ENCODE data around the gene PPM1L.

The PPM1L gene

DNA sequence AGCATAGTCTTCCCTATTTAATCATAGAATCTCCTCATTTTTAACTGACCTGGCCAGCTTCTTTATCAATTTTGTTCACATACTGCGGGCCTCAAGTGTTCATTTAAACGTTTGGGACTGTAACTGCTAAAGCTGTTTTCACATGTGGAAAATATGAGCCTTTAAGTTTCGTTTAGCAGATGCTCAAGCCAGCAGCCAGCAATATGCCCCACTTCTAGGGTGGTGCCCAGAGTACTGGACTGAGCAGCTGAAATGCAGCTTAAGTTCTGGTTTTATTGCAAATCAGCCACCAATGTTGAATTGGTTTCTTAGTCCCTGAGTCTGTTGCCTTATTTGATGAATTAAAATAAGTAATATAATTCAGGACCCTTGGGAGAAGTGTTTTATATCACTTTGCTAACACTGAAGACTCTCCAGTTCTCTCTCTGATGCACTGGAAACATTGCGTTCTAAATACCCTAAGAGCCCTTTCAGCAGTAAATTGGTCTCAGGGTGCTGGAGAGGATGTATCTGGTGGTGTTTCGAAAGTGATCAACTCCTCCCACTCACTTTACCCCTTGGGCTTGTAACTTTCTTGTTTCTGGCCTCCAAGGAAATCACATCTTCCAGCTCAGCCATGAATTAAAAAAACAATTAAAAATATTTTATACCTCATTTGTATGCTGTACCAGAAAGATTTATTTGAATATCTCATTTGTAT, 287.5 kb downstream of the PPM1L start:
- DNase-seq (ENCODE audit: low read depth), result no peak

DNA sequence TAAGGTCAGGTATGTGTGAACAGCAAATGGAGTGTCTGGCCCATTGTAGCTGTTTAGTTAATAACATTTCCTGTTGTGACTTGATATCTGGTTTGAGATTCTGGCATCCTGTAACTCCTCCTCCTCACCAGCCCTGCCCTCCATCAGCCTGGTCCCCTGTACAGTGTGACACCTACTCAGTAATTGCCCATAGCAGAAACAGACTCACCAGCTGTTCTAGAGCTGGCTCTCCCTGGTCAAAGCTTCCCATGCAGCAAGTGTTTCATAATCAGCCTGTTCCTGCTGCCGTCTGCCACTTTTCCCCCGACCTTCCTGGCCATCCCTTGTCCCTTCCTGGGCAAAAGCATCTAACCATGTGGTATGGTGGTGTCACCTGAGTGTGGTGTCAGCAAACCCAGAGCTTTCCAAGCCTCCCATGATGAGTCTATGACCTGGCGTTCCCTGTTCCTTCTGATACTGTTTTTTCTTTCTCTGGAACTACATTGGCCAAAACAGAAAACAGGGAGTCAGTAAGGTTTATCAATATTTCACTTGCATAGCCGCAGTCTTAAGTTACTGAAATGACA, 293.7 kb downstream of the PPM1L start:
- DNase-seq (ENCODE audit: low read depth), result no peak

DNA sequence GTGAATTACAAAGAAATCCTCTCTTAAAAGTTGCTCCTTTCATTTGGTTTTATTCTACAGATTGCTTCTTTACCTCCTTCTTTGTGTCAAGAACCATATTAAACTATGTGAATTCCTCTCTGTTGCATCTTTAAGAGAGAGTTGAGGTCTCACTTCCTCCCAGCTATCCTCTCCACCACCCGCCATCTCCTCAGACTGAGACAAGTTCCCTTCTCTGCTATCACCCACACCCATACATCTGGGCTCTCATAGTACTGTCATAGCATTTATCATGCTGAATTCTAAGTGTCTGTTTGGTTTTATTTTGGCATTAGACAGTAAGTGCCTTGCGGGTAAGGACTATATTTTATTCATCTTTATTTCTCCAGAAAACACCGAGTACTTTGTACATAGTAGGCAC, 294.9 kb downstream of the PPM1L start:
- DNase-seq (ENCODE audit: low read depth), result no peak

DNA sequence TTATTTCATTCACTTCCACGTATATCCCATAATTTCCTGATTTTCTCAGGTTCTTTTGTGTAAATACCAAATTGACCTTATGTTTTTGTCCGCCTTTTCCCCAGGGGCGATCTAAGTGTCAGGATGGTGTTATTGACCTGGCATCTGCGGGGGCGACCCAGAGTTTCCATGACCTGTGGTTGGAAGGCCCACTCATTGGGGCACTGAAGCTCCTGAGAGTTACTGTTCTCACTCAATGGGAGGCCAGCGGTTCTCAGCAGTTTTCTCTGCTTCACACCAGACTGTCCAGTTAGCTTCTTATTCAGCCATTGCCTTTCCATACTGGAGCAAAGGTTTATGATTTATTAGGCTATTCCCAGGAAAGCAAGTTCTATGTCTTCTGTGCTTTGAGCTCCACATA, 295.8 kb downstream of the PPM1L start:
- DNase-seq (ENCODE audit: low read depth), result no peak

DNA sequence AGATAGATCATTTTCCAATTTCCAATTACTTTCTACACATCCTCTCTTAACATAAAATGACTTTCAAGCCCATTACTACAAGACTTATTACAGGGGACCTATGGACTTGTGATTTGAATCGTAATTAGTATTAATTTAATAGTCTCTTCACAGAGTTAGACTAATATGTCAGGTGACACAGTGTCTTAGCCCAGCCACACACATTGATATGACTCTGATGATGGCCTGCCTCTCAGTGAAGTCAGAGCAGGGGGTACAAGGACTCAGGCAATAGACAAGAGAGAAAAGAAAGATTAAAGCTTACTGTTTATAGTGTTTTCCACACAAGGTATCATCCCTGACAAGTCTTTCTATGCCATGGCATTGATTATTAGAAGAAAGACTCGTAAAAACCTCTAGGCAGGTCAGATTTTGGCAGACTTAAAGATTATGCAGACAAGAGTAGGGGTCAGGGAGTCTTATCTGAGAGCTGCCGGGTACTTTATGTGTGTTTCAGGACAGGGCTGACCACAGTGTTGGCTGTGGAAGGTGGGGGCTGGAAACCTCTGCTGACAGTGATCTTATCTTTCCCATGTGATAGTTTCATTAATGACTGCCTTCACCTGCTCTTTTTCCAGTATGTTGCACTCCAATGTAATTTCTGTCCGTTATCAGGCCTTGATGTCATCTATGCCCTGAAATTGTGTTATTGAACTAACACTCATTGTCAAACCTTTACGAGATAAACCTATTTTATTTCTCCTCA, 299.0 kb downstream of the PPM1L start:
- DNase-seq (ENCODE audit: low read depth), result no peak

DNA sequence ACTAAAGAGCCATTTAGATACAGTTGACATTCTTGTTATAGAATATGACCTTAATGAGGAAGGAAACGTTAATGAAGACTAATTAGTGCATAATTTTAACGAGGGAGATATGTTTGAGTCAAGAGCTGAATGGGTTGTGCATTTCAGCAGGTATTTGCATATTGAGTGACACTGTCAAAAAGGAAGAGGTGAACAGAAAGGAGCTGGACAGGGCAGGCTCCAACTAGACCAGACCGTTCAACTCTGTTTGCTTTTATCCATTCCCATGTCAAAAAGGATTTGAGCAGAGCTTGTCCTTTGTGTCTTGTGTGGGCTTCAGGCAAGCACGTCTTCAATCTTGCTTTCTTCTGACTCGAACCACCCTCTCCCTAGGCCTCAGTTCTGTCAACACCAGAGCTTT, 308.4 kb downstream of the PPM1L start:
- DNase-seq (ENCODE audit: low read depth), result no peak

DNA sequence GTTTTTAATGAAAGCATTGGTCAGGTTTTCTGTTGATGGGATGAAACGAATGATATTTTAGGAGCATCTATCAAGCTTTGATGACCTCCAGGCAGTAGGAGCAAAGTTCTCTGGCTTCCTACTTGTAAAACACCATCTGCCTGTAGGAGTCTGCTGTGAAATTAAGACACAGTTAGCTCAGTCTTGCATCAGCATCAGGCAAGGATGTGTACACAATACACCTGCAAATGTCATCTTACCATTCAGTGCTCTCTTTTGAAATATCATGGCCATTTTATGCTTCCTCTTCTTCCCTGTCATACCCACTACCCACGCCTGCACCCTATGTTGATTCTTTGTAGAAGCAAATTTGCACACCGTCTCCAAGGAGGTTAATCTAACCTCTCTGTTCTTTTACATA, 310.9 kb downstream of the PPM1L start:
- DNase-seq (ENCODE audit: low read depth), result no peak

DNA sequence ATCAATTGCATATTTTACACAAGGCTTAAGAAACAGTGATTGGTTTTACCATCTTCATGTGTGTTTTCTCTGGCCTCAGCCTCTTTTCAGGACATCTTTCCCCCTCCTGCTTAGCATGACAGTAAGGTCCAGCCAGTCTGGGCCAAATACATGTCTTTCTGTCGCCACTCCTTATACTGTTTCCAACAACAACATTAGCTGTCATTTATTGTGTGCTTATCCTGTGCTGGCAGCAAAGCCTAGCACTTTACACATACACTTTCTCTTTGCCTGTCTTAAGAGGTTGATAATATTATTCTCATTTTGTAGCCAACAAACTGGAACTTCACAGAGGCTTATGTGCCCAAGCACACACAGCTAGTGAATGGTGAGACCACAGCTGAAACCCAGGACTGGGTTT, 311.3 kb downstream of the PPM1L start:
- DNase-seq (ENCODE audit: low read depth), result no peak

DNA sequence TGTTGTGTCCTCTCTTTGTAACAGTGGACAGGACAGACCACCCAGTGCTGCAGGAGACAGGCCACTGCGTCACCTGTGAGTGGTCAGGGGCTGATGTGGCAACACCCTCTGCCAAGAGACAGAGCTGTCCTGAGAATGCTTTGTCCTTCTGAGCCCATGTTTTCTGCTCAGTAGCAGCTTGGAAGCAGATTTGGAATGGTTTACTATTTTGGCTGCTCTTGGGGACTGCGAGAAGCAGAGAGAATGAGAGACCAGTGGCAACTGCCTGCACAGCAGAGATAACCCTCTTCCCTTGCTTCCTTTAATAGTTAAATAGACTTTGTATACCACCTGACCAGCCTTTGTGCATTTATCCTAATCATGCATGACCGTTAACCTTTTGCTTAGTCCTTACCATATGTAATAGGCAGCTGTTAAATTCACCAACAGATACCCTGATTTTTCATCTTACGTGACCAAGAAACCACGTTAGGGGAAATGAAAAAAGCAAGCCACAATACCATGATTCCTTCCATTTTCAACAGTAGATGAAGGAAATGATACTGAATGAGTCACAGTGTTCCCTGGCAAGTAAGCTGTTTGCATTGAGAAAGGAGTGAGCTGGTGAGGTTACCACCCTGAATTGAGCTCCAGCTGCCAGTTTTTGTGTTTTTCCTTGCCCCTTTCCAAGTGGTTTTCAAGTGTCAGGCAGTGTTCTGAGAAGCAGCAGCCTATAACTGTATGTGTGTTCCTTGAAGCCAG, 313.6 kb downstream of the PPM1L start:
- no peak for DNase-seq (ENCODE audit: low read depth)

DNA sequence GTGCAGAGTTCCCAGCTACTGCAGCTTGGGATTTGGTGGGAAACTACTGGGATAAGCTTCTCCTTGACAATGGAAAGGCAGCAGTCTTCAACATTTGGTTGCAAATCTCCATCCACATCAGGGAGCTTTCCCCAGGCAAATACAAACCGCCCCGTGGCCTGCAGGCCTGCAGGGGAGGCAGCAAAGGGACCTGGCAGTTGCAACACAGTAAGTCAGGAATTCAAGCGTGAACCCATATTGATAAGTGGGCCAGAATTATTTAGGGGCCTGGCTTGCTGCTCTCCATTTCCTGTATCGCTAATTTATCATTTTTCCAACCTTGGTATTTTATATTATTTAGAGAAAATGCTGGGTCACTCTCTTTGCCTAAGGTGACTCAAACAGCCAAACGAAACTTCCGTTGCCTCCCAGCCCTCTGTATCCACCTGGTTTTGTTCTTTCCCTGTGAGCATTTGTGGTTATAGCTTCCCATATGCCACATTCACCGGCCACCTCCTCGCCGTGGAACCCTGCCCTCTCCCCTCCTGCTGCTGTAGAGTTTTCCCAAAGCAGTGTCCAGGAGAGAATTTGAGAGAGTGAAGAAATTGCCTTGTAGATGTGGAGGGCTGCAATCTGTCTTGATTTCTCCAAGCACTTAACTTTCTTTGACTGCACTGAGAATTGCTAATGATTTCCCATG, 314.4 kb downstream of the PPM1L start:
- no peak for DNase-seq (ENCODE audit: low read depth)

DNA sequence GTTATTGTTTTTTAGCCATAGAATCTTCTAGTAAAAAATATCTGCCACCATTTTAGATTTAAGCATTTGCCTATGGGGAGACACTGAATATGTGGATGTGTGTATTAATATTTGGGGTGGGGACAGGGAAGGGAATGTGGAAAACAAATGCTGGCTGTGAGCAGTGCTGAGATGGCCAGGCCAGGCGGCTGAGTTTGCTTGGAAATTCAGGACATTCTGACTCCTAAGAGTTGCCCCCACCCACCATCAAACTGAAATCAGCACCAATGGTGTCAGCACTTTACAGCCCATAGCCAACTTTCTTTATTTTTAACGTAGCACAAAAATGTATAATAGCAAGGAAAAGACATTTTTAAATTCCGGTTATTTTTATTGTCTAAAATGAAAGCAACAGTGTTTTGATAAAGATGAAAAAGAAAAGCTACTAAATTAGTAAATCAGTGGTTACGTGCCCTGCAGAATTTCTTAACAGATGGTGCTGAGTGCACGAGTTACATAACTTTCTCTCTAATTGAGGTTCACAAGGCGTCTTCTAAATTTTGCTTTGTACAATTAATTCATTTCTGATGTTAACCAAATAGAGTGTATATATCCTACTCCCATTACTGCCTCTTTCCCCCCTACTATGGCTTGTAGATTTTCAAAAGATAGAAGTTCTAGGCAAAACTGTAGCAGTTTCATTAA, 315.1 kb downstream of the PPM1L start:
- DNase-seq (ENCODE audit: low read depth), result no peak

DNA sequence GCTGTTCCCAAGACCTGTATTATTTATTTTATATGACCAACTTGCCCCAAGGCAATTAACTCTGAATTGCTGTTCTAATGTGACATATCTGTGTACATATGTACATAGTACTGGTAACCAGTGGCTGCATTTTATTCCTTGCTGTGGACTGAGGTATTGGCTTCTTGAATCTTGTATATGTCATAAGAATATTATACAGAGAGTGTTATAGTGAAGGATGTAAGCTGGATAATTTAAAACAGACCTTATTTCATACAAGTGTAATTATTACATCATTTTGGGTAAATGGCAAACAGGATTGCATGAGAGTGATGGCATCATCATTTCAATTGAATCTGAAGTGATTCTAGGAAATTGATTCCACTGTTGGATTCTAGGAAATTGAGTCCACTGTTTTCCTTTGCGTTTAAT, 316.2 kb downstream of the PPM1L start:
- no peak for DNase-seq (ENCODE audit: low read depth)

DNA sequence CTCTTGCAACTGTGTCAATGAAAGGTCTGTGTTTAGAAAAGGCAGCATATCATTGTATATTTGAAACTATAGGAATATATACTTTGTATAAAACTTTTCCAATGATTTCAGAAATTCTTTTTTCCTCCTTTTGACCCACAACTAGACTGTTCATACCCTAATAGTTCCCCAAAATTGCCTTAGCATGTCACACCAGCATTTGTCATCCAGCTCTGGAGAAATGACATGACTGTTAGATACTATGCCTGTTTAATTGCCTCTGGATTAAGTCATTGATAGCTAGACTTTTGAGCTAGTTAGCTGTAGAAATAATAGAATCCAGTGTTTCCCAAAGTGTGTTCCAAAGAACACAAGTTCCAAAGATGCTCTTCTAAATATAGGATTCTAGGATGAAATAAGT, 316.7 kb downstream of the PPM1L start:
- DNase-seq (ENCODE audit: low read depth), result no peak

DNA sequence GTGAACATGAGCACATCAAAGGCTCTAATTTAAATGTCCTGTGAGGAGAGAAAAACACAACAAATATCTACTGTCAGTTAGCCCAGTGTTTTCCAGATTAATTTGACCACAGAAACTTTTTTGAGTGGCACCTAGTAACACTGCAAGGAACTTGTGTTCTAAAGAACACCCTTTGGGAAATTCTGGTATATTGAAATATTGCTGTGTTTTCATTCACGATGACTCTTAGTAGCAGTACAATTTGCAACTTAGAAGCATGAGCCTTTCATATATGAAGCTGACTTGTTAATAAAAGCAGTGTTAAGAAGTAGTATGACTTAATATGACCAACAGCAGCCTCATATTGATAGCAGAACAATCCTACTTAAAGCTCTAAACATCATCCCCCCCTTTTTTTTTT, 317.1 kb downstream of the PPM1L start:
- no peak for DNase-seq (ENCODE audit: low read depth)

DNA sequence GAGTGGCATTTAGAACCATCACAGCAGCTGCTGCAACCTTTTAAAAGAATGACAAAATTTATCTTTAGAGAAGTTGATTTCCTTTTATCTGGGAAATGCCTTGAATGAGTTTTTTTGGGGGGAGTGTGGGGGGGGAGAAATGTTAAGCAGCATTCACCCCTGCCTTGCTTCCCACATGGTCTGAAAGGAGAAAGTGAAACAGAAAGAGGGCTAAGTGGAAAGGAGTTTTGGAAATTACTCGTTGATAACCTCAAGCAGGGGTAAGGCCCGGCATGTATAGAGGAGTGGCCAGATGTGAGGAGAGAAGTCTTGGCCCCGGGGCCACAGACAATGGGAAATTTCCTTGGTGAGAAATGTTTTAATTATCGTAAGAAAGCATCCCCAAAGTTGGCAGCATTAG, 325.6 kb downstream of the PPM1L start:
- DNase-seq (ENCODE audit: low read depth), result no peak

DNA sequence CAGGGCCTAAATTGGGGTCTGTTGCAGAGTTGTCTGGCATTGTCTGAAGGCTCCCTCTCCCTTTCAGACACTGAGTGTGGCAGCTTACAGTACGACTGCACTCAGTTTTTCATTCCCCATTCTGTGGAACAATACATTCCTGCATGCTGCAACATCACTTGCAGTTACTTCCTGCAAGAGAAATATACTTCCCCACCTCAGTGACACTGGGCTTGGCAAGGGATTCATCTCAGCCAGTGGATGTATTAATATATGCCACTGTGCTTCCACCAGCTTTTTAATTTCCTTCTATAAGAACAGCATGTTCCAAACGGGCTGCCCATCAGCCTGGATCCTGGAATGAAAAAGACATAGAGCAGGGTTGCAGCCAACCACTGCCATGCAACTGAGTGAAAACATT, 326.0 kb downstream of the PPM1L start:
- DNase-seq (ENCODE audit: low read depth), result no peak

DNA sequence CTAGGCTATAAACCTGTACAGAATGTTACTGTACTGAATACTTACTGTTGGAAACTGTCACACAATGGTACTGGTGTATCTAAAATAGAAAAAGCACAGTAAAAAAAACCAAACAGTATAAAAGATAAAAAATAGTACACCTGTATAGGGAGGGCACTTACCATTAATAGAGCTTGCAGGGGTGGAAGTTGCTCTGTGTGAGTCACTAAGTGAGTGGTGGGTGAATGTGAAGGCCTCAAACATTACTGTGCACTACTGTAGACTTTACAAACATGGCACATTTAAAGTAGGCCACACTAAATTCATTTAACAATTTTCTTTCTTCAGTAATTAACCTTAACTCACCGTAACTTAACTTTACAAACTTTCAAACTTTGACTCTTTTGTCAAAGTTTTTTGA, 327.1 kb downstream of the PPM1L start:
- no peak for DNase-seq (ENCODE audit: low read depth)

DNA sequence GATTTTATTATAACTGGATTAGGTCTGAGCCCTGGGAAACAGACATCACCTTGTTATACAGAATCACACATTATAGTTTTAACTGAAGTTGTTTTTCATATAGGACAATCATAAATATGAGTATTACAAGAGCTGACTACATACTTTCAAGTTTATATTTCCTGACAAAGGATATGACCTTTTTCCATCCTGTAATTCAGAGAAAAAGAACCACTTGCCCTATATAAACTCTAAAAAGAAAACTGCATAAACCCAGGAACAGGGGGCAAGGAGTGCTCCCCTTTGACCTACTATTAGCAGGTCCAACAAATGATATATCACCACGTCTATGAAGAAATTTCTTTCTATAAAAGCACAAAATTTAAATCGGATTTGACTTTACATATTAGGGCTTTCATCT, 328.2 kb downstream of the PPM1L start:
- no peak for DNase-seq (ENCODE audit: low read depth)

DNA sequence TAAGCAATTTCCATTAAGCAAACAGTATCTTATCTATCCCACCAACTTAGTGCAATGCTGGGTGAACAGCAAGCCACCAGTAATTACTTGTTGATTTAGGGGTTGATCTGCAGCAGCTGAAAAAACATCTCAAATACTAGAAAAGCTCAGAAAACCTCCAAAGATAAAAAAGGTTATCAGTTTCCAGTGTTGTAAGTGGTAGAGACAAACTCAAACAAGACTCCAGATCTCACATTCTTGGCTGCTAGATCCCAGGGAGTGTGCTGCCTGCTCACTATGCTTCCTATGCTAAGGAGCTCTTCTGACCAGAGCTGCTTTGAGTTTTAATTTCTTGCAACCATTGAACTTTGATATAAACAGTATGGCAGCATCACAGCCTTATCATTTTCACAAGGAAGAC, 337.9 kb downstream of the PPM1L start:
- no peak for DNase-seq (ENCODE audit: low read depth)

DNA sequence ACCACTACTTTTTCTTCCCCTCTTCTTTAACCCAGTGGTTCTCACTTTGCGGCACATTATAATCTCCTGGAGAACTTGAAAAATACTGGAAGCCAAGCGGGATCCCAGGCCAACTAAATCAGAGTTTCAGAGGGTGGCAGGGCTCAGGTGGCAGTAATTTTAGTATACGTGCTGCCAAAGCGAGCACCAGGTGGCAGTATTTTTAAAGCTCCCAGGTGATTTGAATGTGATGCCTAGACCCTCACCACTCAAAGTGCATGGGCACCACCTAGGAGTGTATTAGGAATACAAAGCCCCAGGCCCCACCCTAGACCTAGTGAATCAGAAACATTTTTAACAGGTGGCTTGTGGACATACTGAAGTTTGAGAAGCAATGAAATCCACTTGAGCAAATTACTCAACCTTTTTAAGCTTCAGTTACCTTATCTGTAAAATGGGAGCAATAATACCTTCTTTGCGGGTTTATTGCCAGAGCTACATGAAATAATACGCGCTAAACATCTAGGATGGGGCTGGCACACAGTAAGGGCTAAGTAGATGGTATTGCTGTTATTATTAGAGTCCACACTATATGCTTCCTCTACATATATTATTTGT, 340.8 kb downstream of the PPM1L start:
- no peak for DNase-seq (ENCODE audit: low read depth)

DNA sequence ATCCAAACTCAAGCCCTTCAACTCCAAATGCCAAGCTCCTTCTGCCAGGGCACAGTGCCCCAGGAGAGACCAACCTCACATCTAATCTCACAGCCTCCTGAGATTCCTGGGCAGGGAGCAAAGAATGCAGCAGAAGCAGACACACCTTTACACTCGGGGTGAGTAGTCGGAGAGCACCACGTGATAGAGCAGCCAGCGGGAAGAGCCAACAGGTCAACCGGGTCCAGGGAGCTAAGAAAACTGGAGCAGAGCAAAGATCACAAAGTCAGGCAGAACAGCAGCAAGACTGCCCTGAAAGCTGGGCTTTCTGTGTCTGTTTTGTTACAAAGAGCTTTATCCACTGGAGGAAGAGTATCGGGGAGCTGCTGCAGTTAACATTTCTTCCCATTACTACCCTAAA, 345.0 kb downstream of the PPM1L start:
- no peak for DNase-seq (ENCODE audit: low read depth)

Data from stimulated activated CD8-positive, alpha-beta memory T cell treated with anti-CD3 and anti-CD28 coated beads, Interleukin-15, amount 100 ng/mL, for 24 hours (primary cell).